Stimulated activated effector memory CD8-positive, alpha-beta T cell treated with anti-CD3 and anti-CD28 coated beads, Interleukin-12 subunit alpha, Interleukin-12 subunit beta, amount 100 ng/mL, for 72 hours (primary cell): ENCODE measurements around the gene PTPRM.

Source experiments
- ATAC-seq: fragments of 150-1000 bp; cut with Tn5 transposase; 2 replicates; pipeline ENCODE4 v1.10.0; 2021
- DNase-seq, 2 donors: peaks; one replicate each; pipeline ENCODE4 v3.0.0; 2021 to 2022; ENCODE audit warnings: low spot score in 2 of 2
- H3K27ac Mint-ChIP-seq: one replicate; pipeline ENCODE4 v1.8.0; 2022; ENCODE audit warnings: mild to moderate bottlenecking, mixed read lengths
- H3K36me3 Mint-ChIP-seq: one replicate; pipeline ENCODE4 v1.8.0; 2022; ENCODE audit warnings: mild to moderate bottlenecking, mixed read lengths
- H3K4me1 Mint-ChIP-seq: one replicate; pipeline ENCODE4 v1.8.0; 2022; ENCODE audit warnings: mixed read lengths
- H3K4me3 Mint-ChIP-seq: one replicate; pipeline ENCODE4 v1.8.0; 2022; ENCODE audit warnings: mild to moderate bottlenecking, mixed read lengths
- H3K9me3 Mint-ChIP-seq: one replicate; pipeline ENCODE4 v1.8.0; 2022; ENCODE audit warnings: mixed read lengths

Gene PTPRM

DNA sequence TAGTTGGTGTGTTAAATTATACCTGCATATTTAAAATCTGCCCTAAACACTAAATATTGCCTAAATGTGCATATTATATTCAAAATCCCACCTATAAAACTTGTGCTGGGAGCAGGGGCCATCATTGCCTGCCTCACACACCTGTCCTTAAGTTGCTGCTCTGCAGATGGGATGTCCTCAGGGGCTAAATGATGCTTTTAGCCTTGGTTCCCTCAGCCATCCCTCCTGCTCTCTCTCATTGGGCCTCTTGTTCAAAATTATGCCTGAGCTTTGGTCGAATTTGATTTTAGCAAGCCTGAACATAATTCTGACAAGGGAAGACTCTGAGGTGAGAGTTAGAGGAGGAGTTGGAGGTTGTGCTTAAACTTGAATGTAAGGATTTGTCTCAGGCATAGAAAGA lies 723.8 kb downstream of the PTPRM start:
- no peak for DNase-seq
- H3K4me3 Mint-ChIP-seq: no peak overlapping the region
- H3K36me3 Mint-ChIP-seq: no peaks in the 10 kb centered on the region
- ATAC-seq: no peak
- no peaks in the 10 kb centered on the region for H3K9me3 Mint-ChIP-seq
- H3K27ac Mint-ChIP-seq: no peak overlapping the region
- no peaks in the 10 kb centered on the region for H3K4me1 Mint-ChIP-seq

DNA sequence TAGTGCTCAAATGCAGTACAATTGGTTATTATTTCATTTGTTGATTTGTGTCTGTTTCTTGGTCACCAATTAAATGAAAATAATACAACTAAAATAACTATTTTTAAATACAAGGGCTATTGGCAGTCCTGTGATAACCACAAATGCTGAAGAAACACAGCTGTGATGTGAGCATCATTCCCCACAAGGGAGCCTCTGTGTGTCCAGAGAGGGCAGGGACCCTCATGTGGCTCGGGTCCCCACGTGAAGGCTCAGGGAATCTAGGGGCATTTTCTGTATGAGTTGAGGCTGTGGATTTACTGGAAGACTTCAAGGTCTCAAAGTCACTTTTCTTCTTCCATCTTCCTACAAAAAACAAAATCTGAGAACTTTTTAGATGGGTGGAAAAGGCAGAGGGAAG lies 726.1 kb downstream of the PTPRM start:
- no peaks in the 10 kb centered on the region for H3K9me3 Mint-ChIP-seq
- ATAC-seq: no peak
- H3K4me3 Mint-ChIP-seq: no peak overlapping the region
- no peak for DNase-seq
- no peaks in the 10 kb centered on the region for H3K36me3 Mint-ChIP-seq
- no peaks in the 10 kb centered on the region for H3K4me1 Mint-ChIP-seq
- no peak overlapping the region for H3K27ac Mint-ChIP-seq

DNA sequence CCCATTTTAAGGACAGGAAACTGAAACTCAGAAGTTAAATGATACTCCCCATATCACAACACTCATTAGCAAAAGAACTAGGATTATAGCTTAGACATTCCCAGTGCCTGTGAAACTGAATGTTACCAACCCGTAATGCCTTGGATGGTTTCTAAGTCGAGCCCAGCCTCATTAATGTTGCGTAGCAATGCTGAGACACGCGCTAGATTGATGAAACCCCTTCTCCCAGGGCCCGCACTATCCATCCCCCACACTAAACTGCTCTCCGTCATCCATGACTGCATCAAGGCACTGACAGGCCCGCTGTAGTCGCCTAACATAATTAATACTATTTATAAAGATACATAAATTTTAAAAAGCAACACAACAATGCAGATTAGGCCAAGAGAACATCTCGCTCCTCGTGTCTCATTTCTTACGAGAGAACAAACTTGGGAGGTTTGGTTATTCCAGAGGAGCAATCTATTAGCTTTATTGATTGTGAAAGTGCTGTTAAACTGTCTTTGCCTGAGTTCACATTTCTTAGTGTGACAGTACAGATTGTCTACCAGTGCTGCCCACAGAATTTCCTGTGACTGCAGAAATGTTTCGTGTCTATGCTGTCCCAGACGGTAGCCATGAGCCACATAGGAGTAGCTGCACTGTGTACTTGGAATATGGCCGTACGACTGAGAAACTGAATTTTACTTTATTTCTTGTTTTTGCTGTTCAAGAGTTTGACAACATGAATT lies 729.9 kb downstream of the PTPRM start:
- H3K4me1 Mint-ChIP-seq: no peaks in the 10 kb centered on the region
- H3K36me3 Mint-ChIP-seq: no peaks in the 10 kb centered on the region

DNA sequence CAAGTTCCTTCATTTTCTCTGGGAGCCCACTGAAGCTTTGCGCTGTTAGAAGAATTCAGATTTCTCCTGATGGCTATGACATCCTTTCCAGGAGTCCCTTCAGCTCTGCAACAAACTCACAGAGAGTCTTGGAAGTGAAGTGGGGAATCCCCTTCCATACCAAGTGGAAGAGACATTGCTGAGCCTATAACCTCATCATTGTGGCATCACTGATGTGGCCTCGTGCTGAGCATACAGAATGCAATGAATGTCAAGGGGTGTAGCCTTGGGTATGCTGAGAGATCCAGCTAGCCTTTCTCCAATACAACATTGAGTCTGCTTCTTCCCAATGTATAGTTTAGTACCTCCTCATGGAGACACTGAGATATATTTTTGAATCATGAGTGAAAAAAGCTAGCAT lies 731.1 kb downstream of the PTPRM start:
- H3K36me3 Mint-ChIP-seq: no peaks in the 10 kb centered on the region
- ATAC-seq: no peak
- no peak for DNase-seq
- H3K9me3 Mint-ChIP-seq: no peaks in the 10 kb centered on the region
- H3K4me1 Mint-ChIP-seq: no peaks in the 10 kb centered on the region
- no peak overlapping the region for H3K4me3 Mint-ChIP-seq
- no peak overlapping the region for H3K27ac Mint-ChIP-seq

More for the DNA sequence above, 729.9 kb downstream of the PTPRM start:
- DNase-seq: no peak
- H3K9me3 Mint-ChIP-seq: no peaks in the 10 kb centered on the region
- no peak for ATAC-seq
- H3K27ac Mint-ChIP-seq: no peak overlapping the region
- H3K4me3 Mint-ChIP-seq: no peak overlapping the region

DNA sequence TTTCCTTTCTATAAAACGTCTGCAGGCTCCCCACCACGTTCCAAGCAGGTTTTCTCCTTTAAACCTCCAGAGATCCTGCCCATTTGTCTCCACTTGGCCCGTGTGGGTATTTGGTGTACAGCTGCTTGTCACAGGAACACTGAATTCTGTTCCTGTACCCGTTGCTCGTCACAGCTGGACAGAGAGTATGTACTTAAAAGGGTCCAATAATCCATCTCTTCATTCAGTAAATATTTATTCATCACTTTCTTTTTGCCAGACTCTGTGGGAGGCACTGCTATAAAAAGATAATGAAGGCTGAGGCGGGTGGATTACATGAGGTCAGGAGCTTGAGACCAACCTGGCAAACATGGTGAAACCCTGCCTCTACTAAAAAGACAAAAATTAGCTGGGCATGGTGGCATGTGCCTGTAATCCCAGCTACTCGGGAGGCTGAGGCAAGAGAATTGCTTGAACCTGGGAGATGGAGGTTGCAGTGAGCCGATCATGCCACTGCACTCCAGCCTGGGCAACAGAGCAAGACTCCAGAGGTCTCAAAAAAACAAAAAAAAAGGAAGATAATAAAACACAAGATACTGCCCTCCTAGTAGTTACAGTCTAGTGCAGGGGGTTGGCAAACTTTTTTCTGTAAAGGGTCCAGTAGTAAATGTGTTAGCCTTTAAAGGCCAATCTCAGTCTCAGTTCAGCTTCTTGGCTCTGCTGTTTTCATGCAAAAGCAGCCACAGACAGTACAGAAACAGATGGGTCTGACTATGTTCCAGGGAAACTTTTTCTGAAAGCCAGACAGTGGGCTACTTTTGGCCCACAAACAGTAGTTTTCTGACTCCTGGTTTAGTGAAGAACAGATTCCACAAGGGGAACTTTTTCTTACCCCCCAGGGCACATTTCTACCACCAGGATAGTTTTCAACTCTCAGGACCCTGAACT lies 732.2 kb downstream of the PTPRM start:
- Mint-ChIP-seq H3K4me3 (no peak overlapping the region), H3K27ac (no peak overlapping the region), H3K9me3 (no peaks in the 10 kb centered on the region), H3K4me1 (no peaks in the 10 kb centered on the region), H3K36me3 (no peaks in the 10 kb centered on the region)
- DNase-seq (no peak), ATAC-seq (no peak)

DNA sequence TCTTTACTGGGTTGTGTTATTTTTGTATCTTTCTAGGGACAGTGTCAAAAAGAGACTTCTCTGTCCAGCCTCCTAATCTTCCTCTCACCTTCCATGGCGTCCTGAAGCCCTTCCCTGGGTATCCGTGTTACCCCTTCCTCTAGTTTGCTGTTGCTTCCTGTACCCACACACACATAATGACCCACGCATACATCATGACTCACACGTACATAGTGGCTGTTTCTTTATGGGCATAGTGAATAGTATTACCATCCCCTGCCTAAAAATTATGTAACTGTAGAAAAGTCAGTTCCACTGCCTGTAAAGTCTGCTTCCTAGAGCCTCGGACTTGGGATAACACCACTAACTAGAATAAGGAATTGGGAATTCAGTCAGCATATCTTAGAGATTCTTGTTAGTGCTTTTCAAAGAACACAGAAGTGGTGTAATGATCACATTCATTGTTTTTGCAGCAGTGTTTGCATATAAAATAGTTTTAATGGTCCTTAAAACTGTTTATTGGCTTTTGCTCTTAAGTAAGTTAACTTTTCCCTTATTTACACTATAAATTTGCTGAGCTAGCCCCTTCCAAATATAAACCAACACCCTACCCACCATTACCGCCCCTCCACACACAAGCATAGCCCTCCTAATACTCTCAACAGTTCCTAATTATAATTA lies 733.8 kb downstream of the PTPRM start:
- Mint-ChIP-seq H3K36me3 (no peaks in the 10 kb centered on the region), H3K4me3 (no peak overlapping the region), H3K27ac (no peak overlapping the region), H3K9me3 (no peaks in the 10 kb centered on the region), H3K4me1 (no peaks in the 10 kb centered on the region)
- ATAC-seq: no peak
- DNase-seq: no peak

DNA sequence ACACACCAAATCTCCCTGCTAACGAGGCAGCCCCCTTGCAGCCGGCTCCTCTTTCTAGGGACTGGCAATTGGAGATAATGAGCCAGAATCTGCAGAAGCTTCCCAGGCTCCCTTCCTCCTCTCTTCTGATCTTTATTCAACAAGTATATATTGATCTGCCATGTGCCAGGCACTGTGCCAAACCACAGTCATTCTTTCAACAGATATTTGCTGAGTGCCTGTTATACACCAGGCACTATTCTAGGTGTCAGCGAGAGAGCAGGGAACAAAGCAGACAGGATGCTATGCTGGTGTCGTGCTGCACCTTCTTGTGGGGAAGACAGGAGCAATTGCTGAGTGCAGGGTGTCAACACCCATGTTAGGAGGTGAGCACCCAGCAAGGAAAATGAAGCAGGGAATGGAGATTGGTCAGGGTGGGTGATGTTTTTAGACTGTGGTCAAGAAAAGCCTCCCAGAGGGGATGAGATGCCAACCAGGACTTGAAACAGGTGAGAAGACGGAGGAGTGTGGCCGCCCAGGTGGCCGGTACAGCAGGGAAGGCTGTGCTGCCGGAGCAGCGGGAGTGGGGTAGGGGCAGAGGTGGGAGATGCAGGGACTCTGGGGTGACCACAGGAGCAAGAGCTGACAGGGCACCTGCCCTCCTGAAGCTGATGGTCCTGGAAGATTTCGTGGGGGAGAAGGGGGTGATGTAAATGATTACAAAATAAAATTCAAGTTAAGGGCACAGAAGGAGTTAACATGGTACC lies 734.5 kb downstream of the PTPRM start:
- DNase-seq (no peak), ATAC-seq (no peak)
- Mint-ChIP-seq H3K4me1 (no peaks in the 10 kb centered on the region), H3K27ac (no peak overlapping the region), H3K4me3 (no peak overlapping the region), H3K36me3 (no peaks in the 10 kb centered on the region), H3K9me3 (no peaks in the 10 kb centered on the region)

DNA sequence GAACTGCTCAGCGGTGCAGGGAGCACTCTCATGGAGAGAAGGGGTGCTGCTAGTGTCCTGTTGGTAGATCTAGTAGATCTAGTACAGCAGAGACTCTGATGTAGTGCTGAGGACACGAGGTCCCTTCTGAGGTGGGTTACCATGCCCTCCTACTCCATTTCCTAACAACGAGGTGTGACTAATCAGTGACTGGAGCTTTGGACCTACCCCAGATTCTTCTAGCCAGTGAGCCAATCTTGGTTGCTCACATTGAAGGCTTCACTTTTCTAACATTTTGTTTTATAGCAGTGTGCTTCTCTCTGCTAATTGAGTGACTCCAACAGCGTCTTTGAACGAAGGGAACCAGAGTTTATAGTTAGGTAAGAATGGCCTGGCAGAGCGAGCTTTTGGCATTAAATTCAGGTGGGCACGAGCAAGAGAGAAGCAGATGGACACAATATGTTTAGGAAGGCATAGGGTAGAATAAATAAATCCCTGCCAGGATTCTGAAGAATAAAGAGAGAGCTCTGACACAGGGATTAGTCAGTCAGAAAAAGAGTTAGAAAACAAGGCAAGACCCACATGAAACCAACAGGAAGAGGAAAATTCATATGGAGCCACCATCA lies 736.1 kb downstream of the PTPRM start:
- DNase-seq: no peak
- no peak overlapping the region for H3K4me3 Mint-ChIP-seq
- no peaks in the 10 kb centered on the region for H3K9me3 Mint-ChIP-seq
- ATAC-seq: no peak
- H3K4me1 Mint-ChIP-seq: no peaks in the 10 kb centered on the region
- no peaks in the 10 kb centered on the region for H3K36me3 Mint-ChIP-seq
- H3K27ac Mint-ChIP-seq: no peak overlapping the region

DNA sequence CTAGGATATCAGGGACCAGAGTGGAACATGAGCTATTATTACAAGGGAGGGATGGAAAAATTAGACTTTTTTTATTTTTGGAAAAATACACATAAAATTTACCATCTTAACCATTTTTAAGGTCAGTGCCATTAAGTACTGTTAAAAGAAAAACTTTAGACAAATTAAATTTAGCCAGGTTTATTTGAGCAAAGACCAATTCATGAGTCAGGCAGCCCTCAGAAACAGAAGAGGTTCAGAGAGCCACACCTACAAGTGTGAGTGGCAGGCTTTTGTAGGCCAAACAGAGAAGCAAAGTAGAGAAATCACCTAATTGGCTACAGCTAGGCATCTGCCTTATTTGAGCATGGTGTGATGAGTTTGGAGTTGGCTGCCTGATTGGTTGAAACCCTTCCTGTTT lies 740.8 kb downstream of the PTPRM start:
- no peaks in the 10 kb centered on the region for H3K36me3 Mint-ChIP-seq
- no peaks in the 10 kb centered on the region for H3K9me3 Mint-ChIP-seq
- no peak overlapping the region for H3K4me3 Mint-ChIP-seq
- ATAC-seq: no peak
- H3K4me1 Mint-ChIP-seq: no peaks in the 10 kb centered on the region
- no peak overlapping the region for H3K27ac Mint-ChIP-seq
- no peak for DNase-seq

DNA sequence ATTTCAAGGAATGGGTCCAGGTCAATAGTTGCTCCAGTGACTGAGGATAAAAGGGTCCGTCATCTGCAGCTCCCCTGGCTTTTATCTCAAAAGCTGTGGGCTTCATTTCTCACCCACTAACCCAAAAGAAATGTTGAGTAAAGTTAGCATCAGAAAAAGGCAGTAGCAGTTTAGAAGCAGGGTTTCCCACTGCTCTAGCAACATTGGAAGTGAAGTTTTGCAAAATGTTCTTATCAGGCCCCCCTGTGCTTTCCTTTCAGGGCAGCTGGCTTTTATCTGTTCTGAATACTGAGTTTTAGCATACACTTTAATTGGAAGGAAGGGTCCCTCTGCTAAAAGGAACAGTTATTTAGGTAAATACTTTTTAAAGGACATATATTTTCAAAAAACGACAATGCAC lies 745.9 kb downstream of the PTPRM start:
- H3K27ac Mint-ChIP-seq: no peak overlapping the region
- H3K4me1 Mint-ChIP-seq: no peaks in the 10 kb centered on the region
- H3K4me3 Mint-ChIP-seq: no peak overlapping the region
- ATAC-seq (no peak), DNase-seq (no peak)
- H3K36me3 Mint-ChIP-seq: no peaks in the 10 kb centered on the region
- peaks cover 7% of the 10 kb centered on the region for H3K9me3 Mint-ChIP-seq

DNA sequence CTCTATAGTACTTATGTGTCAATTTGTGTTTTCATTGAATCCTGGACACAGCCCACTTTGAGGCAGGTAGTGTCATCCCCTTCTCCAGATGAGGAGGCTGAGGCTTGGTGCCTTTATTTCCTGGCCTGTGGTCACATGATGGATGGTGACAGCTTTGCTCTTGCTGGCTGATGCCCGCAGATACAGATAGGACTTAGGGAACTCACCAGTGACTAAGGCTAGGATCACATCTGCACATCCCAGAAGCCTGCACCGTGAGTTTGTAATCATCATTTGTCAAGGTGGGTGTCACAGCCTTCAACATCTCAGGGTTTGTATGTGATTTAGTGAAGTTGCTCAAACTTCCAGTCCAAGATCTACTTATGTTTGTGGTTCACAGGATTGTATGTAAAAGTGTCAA lies 747.0 kb downstream of the PTPRM start:
- Mint-ChIP-seq H3K27ac (no peak overlapping the region), H3K9me3 (peaks cover 7% of the 10 kb centered on the region), H3K36me3 (no peaks in the 10 kb centered on the region), H3K4me3 (no peak overlapping the region), H3K4me1 (no peaks in the 10 kb centered on the region)
- ATAC-seq (no peak), DNase-seq (no peak)

DNA sequence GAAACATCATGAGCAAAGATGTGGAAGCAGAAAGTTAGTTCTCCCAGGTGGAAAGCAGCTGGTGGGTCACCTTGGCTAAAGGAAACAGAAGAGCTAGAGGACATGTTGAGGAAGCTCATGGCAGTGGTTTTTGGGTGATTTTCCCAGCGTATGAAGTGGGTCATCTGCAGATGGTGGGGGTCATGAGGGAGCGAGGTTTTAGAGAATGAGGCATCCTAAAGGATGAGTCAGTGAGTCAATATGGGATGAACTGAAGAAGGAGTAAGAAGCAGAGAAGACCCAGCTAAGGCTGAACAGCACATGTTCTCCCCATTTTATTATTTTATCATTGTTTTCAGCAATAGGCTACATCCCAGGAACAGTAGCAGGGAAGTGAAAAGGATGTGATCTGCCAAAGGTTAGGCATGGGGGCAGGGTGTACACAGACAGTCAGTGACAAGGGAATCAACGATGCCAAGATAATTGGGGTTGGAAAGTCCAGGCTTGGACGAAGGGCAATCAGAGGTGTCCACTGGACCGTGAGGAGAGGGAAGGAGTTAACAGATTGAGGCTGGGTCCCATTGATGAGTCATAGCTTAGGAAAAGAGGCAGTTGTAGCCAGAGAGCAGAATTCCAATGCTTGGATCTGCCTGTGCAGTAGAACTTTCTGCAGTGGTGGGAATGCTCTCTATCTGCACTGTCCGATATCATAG lies 752.8 kb downstream of the PTPRM start:
- Mint-ChIP-seq H3K9me3 (peaks cover 12% of the 10 kb centered on the region), H3K36me3 (no peaks in the 10 kb centered on the region), H3K4me3 (no peak overlapping the region), H3K4me1 (no peaks in the 10 kb centered on the region), H3K27ac (no peak overlapping the region)
- no peak for ATAC-seq
- no peak for DNase-seq

DNA sequence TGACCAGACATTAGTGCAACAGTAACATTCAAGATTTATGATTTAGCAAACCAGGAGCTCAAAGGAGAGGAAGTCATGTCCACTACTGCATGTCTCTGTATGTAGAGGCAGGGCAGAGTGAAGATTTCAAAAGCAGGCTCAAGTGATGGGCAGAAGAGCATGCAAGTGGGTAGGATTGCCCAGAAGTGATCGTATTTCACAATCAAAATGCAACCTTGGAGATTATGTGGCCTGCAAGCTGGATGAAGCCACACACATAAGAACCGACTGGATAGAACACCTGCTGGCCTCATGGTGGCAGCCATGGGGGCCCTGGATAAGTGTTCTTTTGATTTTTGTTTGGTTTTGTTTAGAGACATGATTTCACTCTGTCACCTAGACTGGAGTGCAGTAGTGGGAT lies 755.4 kb downstream of the PTPRM start:
- H3K36me3 Mint-ChIP-seq: no peaks in the 10 kb centered on the region
- DNase-seq (no peak), ATAC-seq (no peak)
- H3K4me3 Mint-ChIP-seq: no peak overlapping the region
- H3K9me3 Mint-ChIP-seq: peaks cover 4% of the 10 kb centered on the region
- H3K27ac Mint-ChIP-seq: no peak overlapping the region
- no peaks in the 10 kb centered on the region for H3K4me1 Mint-ChIP-seq

DNA sequence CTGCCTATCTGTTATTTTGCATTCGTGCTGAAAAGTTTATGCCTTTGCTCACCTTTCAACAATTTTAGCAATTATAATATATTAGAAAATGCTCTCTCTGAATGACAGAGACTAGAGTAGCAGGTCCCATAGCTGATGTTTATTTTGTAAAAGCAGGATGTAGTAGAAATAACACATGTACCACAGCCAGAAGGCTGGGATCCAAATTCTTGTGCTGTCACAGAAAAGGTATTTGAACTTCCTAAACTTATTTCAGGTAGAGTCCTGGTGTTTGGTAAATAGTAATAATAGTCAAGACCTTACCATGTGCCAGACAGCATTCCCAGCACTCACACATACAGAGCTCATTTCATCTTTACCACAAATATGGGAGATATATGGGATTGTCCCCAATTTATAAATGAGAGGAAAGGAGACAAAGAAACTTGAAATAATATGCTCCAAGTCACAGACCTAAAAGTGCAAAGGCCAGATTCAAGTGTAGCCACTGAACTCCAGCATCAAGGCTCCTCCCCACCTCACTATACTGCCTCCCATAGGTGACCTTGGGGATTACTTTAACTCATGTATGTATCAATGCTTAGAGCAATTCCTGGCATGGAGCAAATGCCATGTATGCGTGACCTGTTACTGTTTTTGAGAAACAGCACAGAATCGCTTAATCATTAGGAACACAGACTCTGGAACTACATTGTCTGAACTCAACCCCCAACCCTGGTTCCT lies 757.4 kb downstream of the PTPRM start:
- Mint-ChIP-seq H3K4me3 (no peak overlapping the region), H3K36me3 (no peaks in the 10 kb centered on the region), H3K4me1 (no peaks in the 10 kb centered on the region), H3K9me3 (peaks cover 3% of the 10 kb centered on the region), H3K27ac (no peak overlapping the region)
- DNase-seq: no peak
- no peak for ATAC-seq
